ENCODE measurements around the gene IFT25.
"Not testable (repeated sequence)": the region's sequence is repeated elsewhere in the genome, so short reads cannot be mapped to it uniquely, and the experiment has no call there.

The IFT25 gene

GRCh38 chr1:53945433-53946251, at the start of gene IFT25:
Gene IFT25, minus strand, starts transcription at chr1:53945699. Its CDS starts 5,617 bp downstream, at chr1:53940082.
- DNase-seq (ENCODE audit: low read depth) = peak; percentile 72

GRCh38 chr1:53994516-53994915, 49.0 kb upstream of the IFT25 start:
- not testable (repeated sequence) for DNase-seq (ENCODE audit: low read depth)

GRCh38 chr1:53992085-53992874, 46.8 kb upstream of the IFT25 start:
- no peak for DNase-seq (ENCODE audit: low read depth)

- no peak for DNase-seq (ENCODE audit: low read depth)
These were observed 42.4 kb upstream of the IFT25 start for GRCh38 chr1:53987880-53988279.

GRCh38 chr1:53986458-53986857, 41.0 kb upstream of the IFT25 start:
- no peak for DNase-seq (ENCODE audit: low read depth)

- no peak for DNase-seq (ENCODE audit: low read depth)
These were observed 39.2 kb upstream of the IFT25 start for GRCh38 chr1:53984726-53985125.

- peak; percentile 29 for DNase-seq (ENCODE audit: low read depth)
These were observed 37.2 kb upstream of the IFT25 start for GRCh38 chr1:53982763-53983104.

- no peak for DNase-seq (ENCODE audit: low read depth)
These were observed 36.7 kb upstream of the IFT25 start for GRCh38 chr1:53982034-53982762.

- no peak for DNase-seq (ENCODE audit: low read depth)
These were observed 35.7 kb upstream of the IFT25 start for GRCh38 chr1:53981220-53981619.

GRCh38 chr1:53979712-53980450, 34.4 kb upstream of the IFT25 start:
- DNase-seq (ENCODE audit: low read depth) = no peak

GRCh38 chr1:53975861-53976260, 30.4 kb upstream of the IFT25 start:
- no peak for DNase-seq (ENCODE audit: low read depth)

- DNase-seq (ENCODE audit: low read depth) = no peak
These were observed 26.2 kb upstream of the IFT25 start for GRCh38 chr1:53971718-53972117.

GRCh38 chr1:53969323-53969722, 23.8 kb upstream of the IFT25 start:
- not testable (repeated sequence) for DNase-seq (ENCODE audit: low read depth)

- DNase-seq (ENCODE audit: low read depth) = no peak
These were observed 22.6 kb upstream of the IFT25 start for GRCh38 chr1:53968125-53968513.

- DNase-seq (ENCODE audit: low read depth) = no peak
These were observed 22.1 kb upstream of the IFT25 start for GRCh38 chr1:53967409-53968124.

- DNase-seq (ENCODE audit: low read depth) = no peak
These were observed 21.3 kb upstream of the IFT25 start for GRCh38 chr1:53966794-53967193.

GRCh38 chr1:53964109-53964508, 18.6 kb upstream of the IFT25 start:
- no peak for DNase-seq (ENCODE audit: low read depth)

- DNase-seq (ENCODE audit: low read depth) = no peak
These were observed 18.0 kb upstream of the IFT25 start for GRCh38 chr1:53963460-53963859.

- no peak for DNase-seq (ENCODE audit: low read depth)
These were observed 16.9 kb upstream of the IFT25 start for GRCh38 chr1:53962395-53962794.

GRCh38 chr1:53959664-53960250, 14.3 kb upstream of the IFT25 start:
- DNase-seq (ENCODE audit: low read depth) = no peak

Data from GM04503 (cell line).